NT2/D1 (cell line): Measurements from ENCODE around the gene ZFX.

Experiments
- SUZ12 ChIP-seq: IDR thresholded peaks from 2 replicates; pipeline ENCODE4 v1.6.1; 2011; ENCODE audit not compliant: insufficient read length, insufficient read depth; ENCODE audit errors: extremely low read depth
- ZNF274 ChIP-seq: IDR thresholded peaks from 2 replicates; pipeline ENCODE4 v1.6.1; 2011; ENCODE audit warnings: mild to moderate bottlenecking, low read depth, low read length

DNA sequence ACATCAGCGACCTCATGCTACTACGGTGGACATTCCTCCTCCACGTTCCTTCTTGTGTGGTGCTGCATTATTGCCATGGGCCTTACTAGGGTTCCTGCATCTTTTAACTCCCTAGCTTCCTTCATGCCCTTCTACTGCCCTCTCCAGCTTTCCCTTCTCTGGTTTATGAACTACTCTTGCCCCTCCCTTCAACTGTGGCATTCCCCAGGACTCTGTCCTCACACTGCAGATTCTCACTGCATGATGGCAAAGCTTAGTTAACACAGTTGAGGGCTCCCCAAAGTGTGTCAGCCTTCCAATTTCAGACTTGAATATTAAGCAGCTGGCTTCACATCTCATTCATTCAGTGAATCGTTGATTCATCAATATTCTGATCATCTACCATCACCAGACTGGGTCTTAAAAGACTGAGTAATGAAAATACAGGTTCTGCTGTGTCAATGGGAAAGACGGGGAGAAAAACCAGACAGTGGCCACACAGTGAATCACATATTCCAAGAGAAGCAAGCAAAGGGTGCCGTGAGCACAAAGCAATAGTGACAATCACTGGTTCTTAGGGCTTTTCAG is 53.0 kb downstream of the ZFX start:
- TF ChIP-seq SUZ12 (no peak), ZNF274 (no peak)
